OCI-LY3 (cell line): Measurements from ENCODE around the gene GLRX.

Source experiments
- CTCF ChIP-seq: fragments of 200-600, 300-600 bp; sonication (generic); IDR thresholded peaks from 2 replicates; pipeline ENCODE4 v1.5.1; 2014; ENCODE audit warnings: antibody characterized with exemption, low read length, low read depth
- EZH2phosphoT487 ChIP-seq: fragments of 200-600 bp; shearing (Covaris generic); IDR thresholded peaks from 2 replicates; pipeline ENCODE4 v1.6.1; 2018; ENCODE audit warnings: antibody characterized with exemption, mixed run types, low read depth

- TF ChIP-seq CTCF (no peak), EZH2phosphoT487 (no peak)
Measured at GRCh38 chr5:95770830-95771708, 51.5 kb downstream of the GLRX start.
